Naive B cell (primary cell): ENCODE data around the gene KCTD14. TPM values are rescaled to one million over a fixed set of nuclear protein-coding genes. Genes with fewer than 3 reads are reported as not detected.
A peak's percentile ranks its signal among the peaks of the same experiment; 100 is the strongest.
"Not testable (repeated sequence)": the region's sequence is repeated elsewhere in the genome, so short reads cannot be mapped to it uniquely, and the experiment has no call there.

Source experiments
- ATAC-seq, 2 donors: fragments of 150-1000 bp; cut with Tn5 transposase; 2 replicates each; pipeline ENCODE4 v1.10.0; 2021; ENCODE audit warnings: low read depth in 2 of 2, mild to moderate bottlenecking in 2 of 2, moderate library complexity in 2 of 2
- DNase-seq: peaks from one replicate; pipeline ENCODE4 v3.0.0; 2022
- H3K27ac Mint-ChIP-seq, 6 donors: one replicate each; pipeline ENCODE4 v1.8.0; 2020 to 2022; ENCODE audit warnings: mild to moderate bottlenecking in 6 of 6, mixed read lengths in 6 of 6, moderate library complexity in 5 of 6, inconsistent platforms in 2 of 6
- H3K27me3 Mint-ChIP-seq, 3 donors: one replicate each; pipeline ENCODE4 v1.8.0; 2021 to 2022; ENCODE audit warnings: mixed read lengths in 3 of 3, mild to moderate bottlenecking in 1 of 3
- H3K36me3 Mint-ChIP-seq, 2 donors: one replicate each; pipeline ENCODE4 v1.8.0; 2020 to 2022; ENCODE audit warnings: mixed read lengths in 2 of 2, inconsistent platforms in 1 of 2, mild to moderate bottlenecking in 1 of 2
- H3K4me1 Mint-ChIP-seq, 3 donors: one replicate each; pipeline ENCODE4 v1.8.0; 2020 to 2022; ENCODE audit warnings: mixed read lengths in 3 of 3, inconsistent platforms in 1 of 3, mild to moderate bottlenecking in 1 of 3, moderate library complexity in 1 of 3
- H3K4me3 Mint-ChIP-seq, 8 donors: one replicate each; pipeline ENCODE4 v1.8.0; 2020 to 2022; ENCODE audit warnings: mild to moderate bottlenecking in 8 of 8, mixed read lengths in 8 of 8, moderate library complexity in 8 of 8, inconsistent platforms in 2 of 8
- H3K9me3 Mint-ChIP-seq, 7 donors: one replicate each; pipeline ENCODE4 v1.8.0; 2020 to 2022; ENCODE audit warnings: mixed read lengths in 7 of 7, mild to moderate bottlenecking in 5 of 7, inconsistent platforms in 2 of 7, moderate library complexity in 1 of 7
- polyA plus RNA-seq, 6 donors: library from polyadenylated mRNA; unstranded; fragments of 300-500 nt; fragmentation: Illumina TruSeq; gene quantifications; one replicate each; pipeline ENCODE4 v1.2.3, GENCODE V29; 2021; ENCODE audit warnings: low read depth in 6 of 6

The KCTD14 gene
- polyA plus RNA-seq, 6 donors from 2014 or later, result 0.38 TPM; not detected in 5

- DNase-seq (no peak), ATAC-seq (no peak)
- Mint-ChIP-seq H3K36me3 (no peaks in the 10 kb centered on the region), H3K27me3 (peaks cover 0 to 7% (median 4%) of the 10 kb centered on the region in 3 donors), H3K9me3 (peaks cover 0 to 1% (median 0%) of the 10 kb centered on the region in 7 donors), H3K4me1 (no peaks in the 10 kb centered on the region), H3K27ac (peak overlapping the region in 1 of 6 donors; percentile 10), H3K4me3 (no peak overlapping the region)
These were observed 14.0 kb downstream of the KCTD14 start for GRCh38 chr11:78009062-78009461.

DNA sequence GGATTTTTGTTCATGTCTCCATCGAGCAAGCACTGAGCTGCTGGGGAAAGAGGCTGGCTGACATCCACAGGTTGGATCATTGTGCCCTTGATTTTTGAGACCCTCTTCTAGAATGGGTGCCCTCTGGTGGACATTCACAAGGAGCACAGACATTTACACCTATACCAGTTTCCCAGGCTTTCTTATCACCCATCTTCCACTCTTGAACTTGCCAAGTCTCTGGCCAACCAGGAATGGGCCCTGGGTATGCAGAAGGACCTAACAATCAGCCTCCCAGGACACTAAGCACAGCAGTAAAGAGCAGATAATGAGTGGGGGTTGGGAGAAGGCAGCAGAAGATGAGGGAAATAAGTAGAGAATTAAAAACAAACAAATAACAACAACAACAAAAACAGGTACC, 22.9 kb downstream of the KCTD14 start:
- peak overlapping the region; percentile 22 to 95 (median 85) for H3K27ac Mint-ChIP-seq
- H3K9me3 Mint-ChIP-seq, result no peaks in the 10 kb centered on the region
- DNase-seq, result peak; percentile 18
- peaks cover 17 to 38% (median 35%) of the 10 kb centered on the region in 3 donors for H3K4me1 Mint-ChIP-seq
- H3K36me3 Mint-ChIP-seq, result no peaks in the 10 kb centered on the region
- no peaks in the 10 kb centered on the region for H3K27me3 Mint-ChIP-seq
- H3K4me3 Mint-ChIP-seq, result peak overlapping the region in 3 of 8 donors; percentile 35 to 76 (median 59)
- peak; percentile 13 to 28 for ATAC-seq

GRCh38 chr11:77999446-78000030, 23.5 kb downstream of the KCTD14 start:
- Mint-ChIP-seq H3K9me3 (no peaks in the 10 kb centered on the region), H3K27me3 (no peaks in the 10 kb centered on the region), H3K36me3 (no peaks in the 10 kb centered on the region), H3K4me3 (peak overlapping the region; percentile 22 to 76 (median 58)), H3K27ac (peak overlapping the region; percentile 84 to 97 (median 94)), H3K4me1 (peaks cover 20 to 45% (median 39%) of the 10 kb centered on the region in 3 donors)
- peak; percentile 71 for DNase-seq
- ATAC-seq, result peak; percentile 43 to 62

DNA sequence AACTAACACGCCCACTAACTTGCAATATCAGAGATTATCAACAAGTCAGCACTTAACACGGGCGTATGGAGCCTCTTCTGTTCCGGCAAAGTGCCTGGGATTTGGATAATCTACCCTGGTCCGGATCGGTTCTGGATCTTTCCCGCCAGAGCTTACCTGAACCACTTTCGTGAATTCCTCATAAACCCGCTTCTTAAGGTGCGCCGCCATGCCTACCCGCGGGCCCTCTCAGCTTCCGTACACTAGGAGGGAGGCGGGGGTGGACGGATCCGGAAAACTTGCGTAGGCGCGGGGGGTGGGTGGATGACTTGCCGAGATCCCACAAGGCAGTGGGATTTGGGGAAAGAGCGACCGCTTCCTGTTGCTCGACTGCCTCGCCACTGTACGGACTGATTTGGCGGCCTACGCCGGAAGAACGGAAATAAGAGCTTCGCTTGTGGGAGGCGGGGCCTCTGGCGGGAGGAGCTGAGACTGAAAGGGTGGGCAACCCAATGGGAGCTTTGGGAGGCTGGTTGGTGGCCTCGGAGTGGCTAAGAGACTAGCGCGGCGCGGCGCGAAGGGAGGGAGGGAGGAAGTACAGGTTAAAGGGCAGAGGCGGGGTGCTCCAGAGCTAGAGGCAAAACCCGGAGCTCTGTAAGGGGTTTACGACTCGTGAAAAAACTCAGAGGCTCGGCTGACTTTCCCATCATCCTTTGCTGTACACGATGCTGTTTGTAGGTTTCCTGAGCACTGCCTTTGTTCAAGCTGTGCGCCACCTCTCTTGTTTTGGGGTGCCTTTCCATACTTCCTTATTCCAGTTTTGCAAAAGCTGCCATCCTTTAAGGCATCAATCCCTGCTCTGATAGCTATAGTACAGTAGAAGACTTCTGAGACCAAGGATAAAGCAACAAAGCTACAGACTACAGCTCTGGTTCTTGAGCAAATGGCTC, 28.4 kb downstream of the KCTD14 start, which contains the start of gene INTS4:
Gene INTS4 (minus strand): TSS at position 235 of the 929 bp plus-strand sequence. CDS start 25 bp downstream, at position 210.
- DNase-seq, result peak; percentile 97
- no peaks in the 10 kb centered on the region for H3K36me3 Mint-ChIP-seq
- ATAC-seq, result peak; percentile 89 to 94
- no peaks in the 10 kb centered on the region for H3K9me3 Mint-ChIP-seq
- H3K27me3 Mint-ChIP-seq, result no peaks in the 10 kb centered on the region
- peak within 1 kb of the TSS; percentile 90 to 99 (median 98) for H3K4me3 Mint-ChIP-seq
- H3K4me1 Mint-ChIP-seq, result peaks cover 24 to 48% (median 46%) of the 10 kb centered on the region in 3 donors
- peak within 1 kb of the TSS; percentile 97 to 99 (median 99) for H3K27ac Mint-ChIP-seq

DNA sequence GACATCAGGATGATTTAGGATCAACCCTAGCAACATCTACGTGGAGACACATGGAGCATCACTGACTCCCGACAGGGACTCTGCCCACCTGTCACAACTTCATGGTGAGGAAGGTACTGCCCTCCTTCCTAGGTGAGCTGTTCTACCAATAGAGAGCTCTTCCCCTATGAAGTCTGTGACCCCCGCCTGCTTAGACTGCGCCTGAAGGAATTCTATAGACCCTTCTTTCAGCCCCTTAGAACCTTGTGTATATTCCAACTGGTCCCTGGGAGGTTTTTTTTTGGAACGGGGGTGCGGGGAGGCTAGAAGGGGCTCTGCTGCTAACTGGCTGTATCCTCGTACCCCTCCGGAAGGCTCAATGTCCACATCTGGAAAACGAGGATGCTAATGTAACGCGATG, 29.2 kb downstream of the KCTD14 start:
- H3K27me3 Mint-ChIP-seq, result no peaks in the 10 kb centered on the region
- peak overlapping the region; percentile 90 to 99 (median 98) for H3K4me3 Mint-ChIP-seq
- peaks cover 18 to 41% (median 38%) of the 10 kb centered on the region in 3 donors for H3K4me1 Mint-ChIP-seq
- ATAC-seq (no peak), DNase-seq (peak; percentile 3)
- no peaks in the 10 kb centered on the region for H3K9me3 Mint-ChIP-seq
- peak overlapping the region; percentile 97 to 99 (median 99) for H3K27ac Mint-ChIP-seq
- H3K36me3 Mint-ChIP-seq, result no peaks in the 10 kb centered on the region

GRCh38 chr11:77990981-77991380, 32.1 kb downstream of the KCTD14 start:
- H3K36me3 Mint-ChIP-seq, result peaks cover 8 to 12% of the 10 kb centered on the region in 2 donors
- peak overlapping the region in 1 of 8 donors; percentile 44 for H3K4me3 Mint-ChIP-seq
- peak overlapping the region in 2 of 6 donors; percentile 3 to 62 for H3K27ac Mint-ChIP-seq
- H3K4me1 Mint-ChIP-seq, result peaks cover 14 to 34% (median 31%) of the 10 kb centered on the region in 3 donors
- ATAC-seq (no peak), DNase-seq (no peak)
- no peaks in the 10 kb centered on the region for H3K27me3 Mint-ChIP-seq
- H3K9me3 Mint-ChIP-seq, result peaks cover 0 to 2% (median 0%) of the 10 kb centered on the region in 7 donors

DNA sequence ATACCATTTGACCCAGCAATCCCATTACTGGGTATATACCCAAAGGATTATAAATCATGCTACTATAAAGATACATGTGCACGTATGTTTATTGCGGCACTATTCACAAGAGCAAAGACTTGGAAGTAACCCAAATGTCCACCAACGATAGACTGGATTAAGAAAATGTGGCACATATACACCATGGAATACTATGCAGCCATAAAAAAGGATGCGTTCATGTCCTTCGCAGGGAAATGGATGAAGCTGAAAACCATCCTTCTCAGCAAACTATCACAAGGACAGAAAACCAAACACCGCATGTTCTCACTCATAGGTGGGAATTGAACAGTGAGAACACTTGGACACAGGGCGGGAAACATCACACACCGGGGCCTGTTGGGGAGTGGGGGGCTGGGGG, 36.6 kb downstream of the KCTD14 start:
- Mint-ChIP-seq H3K36me3 (peaks cover 20 to 32% of the 10 kb centered on the region in 2 donors), H3K4me1 (peaks cover 9 to 18% (median 11%) of the 10 kb centered on the region in 3 donors), H3K27ac (peak overlapping the region in 1 of 6 donors; percentile 18)
- H3K4me3 Mint-ChIP-seq, H3K27me3 Mint-ChIP-seq, DNase-seq, ATAC-seq, H3K9me3 Mint-ChIP-seq: not testable (repeated sequence)

DNA sequence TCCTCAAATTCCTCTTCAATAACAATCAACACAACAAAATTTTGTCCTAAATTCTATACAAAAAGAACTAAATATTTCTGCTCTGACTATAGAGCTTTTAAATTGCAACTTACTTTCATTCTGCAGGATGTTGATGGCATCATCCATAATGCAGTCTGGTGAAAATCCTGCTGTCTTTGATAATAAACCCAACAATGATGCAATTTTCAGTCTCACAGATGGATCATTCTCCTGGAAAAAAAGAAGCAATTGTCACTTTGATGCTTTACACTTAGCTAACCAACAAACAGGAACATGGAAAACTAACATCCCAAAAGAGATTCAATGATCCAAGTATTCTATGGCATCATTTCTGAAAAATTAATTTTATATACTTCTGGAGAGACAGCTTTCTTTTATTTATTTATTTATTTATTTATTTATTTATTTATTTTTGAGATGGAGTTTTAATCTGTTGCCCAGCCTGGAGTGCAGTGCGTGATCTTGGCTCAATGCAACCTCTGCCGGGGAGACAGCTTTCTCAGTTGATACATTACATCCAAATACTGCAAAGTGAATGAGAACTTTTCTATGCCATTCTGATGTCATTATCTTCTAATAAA, 41.6 kb downstream of the KCTD14 start:
- H3K27me3 Mint-ChIP-seq, result no peaks in the 10 kb centered on the region
- ATAC-seq (no peak), DNase-seq (no peak)
- H3K9me3 Mint-ChIP-seq, result peaks cover 0 to 4% (median 0%) of the 10 kb centered on the region in 7 donors
- no peak overlapping the region for H3K4me3 Mint-ChIP-seq
- H3K4me1 Mint-ChIP-seq, result peaks cover 5 to 19% (median 11%) of the 10 kb centered on the region in 3 donors
- H3K27ac Mint-ChIP-seq, result peak overlapping the region in 1 of 6 donors; percentile 14
- peaks cover 31 to 34% of the 10 kb centered on the region in 2 donors for H3K36me3 Mint-ChIP-seq

DNA sequence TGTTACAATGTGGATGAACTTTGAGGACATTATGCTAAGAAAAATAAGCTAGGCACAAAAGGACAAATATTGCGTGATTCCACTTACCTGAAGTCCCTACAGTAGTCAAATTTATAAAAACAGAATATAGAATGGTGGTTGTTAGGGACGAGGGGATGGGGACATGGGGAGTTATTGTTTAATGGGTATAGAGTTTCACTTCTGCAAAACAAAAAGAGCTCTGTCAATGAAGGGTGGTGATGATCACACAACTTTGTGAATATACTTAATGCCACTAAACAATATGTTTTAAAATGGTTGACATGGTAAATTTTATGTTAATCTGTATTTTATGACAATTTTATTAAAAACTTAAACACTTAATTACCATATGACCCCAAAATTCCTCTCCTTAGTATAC, 54.7 kb downstream of the KCTD14 start:
- Mint-ChIP-seq H3K4me3 (no peak overlapping the region), H3K4me1 (peaks cover 0 to 22% (median 18%) of the 10 kb centered on the region in 3 donors), H3K27me3 (no peaks in the 10 kb centered on the region), H3K27ac (no peak overlapping the region), H3K9me3 (no peaks in the 10 kb centered on the region), H3K36me3 (peaks cover 0 to 18% of the 10 kb centered on the region in 2 donors)
- peak; percentile 73 to 90 for ATAC-seq
- DNase-seq, result peak; percentile 16

DNA sequence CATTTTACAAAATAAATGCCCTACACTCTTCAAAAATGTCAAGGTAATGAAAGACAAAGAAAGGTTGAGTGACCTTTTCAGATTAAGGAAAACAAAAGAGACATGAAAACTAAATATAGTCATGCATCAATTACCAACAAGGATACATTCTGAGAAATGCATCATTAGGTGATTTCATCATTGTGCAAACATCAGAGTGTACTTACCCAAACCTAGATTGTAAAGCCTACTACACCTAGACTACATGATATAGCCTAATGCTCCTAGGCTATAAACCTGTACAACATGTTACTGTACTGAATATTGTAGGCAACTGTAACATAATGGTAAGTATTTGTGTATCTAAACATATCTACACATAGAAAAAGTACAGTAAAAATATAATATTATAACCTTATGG, 55.3 kb downstream of the KCTD14 start:
- peaks cover 0 to 22% (median 18%) of the 10 kb centered on the region in 3 donors for H3K4me1 Mint-ChIP-seq
- no peak for ATAC-seq
- H3K4me3 Mint-ChIP-seq, result no peak overlapping the region
- H3K9me3 Mint-ChIP-seq, result no peaks in the 10 kb centered on the region
- no peak for DNase-seq
- H3K27me3 Mint-ChIP-seq, result no peaks in the 10 kb centered on the region
- peaks cover 0 to 18% of the 10 kb centered on the region in 2 donors for H3K36me3 Mint-ChIP-seq
- H3K27ac Mint-ChIP-seq, result no peak overlapping the region

DNA sequence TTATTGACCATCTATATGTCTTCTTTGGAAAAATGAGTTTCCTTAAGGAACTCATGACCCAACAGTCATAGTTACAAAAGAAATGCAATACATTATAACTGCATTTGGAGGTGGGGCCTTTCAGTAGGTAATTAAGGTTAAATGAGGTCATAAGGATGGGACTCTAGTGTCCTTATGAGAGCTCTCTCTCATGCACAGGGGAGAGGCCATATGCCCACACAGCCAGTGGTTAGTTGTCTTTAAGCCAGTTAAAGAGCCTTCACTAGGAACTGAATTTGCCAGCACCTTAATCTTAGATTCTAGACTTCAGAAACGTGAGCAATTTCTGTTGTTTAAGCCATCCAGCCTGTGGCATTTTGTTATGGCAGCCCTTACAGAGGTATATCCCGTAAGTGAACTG, 56.0 kb downstream of the KCTD14 start:
- H3K36me3 Mint-ChIP-seq, result peaks cover 0 to 18% of the 10 kb centered on the region in 2 donors
- H3K4me3 Mint-ChIP-seq, result no peak overlapping the region
- no peaks in the 10 kb centered on the region for H3K27me3 Mint-ChIP-seq
- DNase-seq (no peak), ATAC-seq (no peak)
- no peak overlapping the region for H3K27ac Mint-ChIP-seq
- H3K9me3 Mint-ChIP-seq, result no peaks in the 10 kb centered on the region
- H3K4me1 Mint-ChIP-seq, result peaks cover 0 to 22% (median 18%) of the 10 kb centered on the region in 3 donors

- H3K9me3 Mint-ChIP-seq, result no peaks in the 10 kb centered on the region
- no peaks in the 10 kb centered on the region for H3K27me3 Mint-ChIP-seq
- H3K27ac Mint-ChIP-seq, result peak overlapping the region in 1 of 6 donors; percentile 30
- ATAC-seq, result no peak
- H3K4me1 Mint-ChIP-seq, result peaks cover 0 to 22% (median 18%) of the 10 kb centered on the region in 3 donors
- H3K4me3 Mint-ChIP-seq, result no peak overlapping the region
- peaks cover 0 to 18% of the 10 kb centered on the region in 2 donors for H3K36me3 Mint-ChIP-seq
- DNase-seq, result no peak
These were observed 56.7 kb downstream of the KCTD14 start for GRCh38 chr11:77966338-77966737.
